ENCODE results near the gene GYPE.
"Not testable (repeated sequence)": the region's sequence is repeated elsewhere in the genome, so short reads cannot be mapped to it uniquely, and the experiment has no call there.

GYPE gene

GRCh38 chr4:143905440-143905839 is at the start of gene GYPE:
Gene GYPE (minus strand): TSS chr4:143905559. CDS start chr4:143905507, 52 bp downstream.
- not testable (repeated sequence) for DNase-seq

GRCh38 chr4:143951458-143951972 is 46.2 kb upstream of the GYPE start:
- DNase-seq, result not testable (repeated sequence)

GRCh38 chr4:143950967-143951366 is 45.6 kb upstream of the GYPE start:
- DNase-seq, result not testable (repeated sequence)

GRCh38 chr4:143950185-143950584 is 44.8 kb upstream of the GYPE start:
- DNase-seq, result not testable (repeated sequence)

- not testable (repeated sequence) for DNase-seq
Observed at GRCh38 chr4:143947493-143947892, 42.1 kb upstream of the GYPE start.

GRCh38 chr4:143940708-143941107 is 35.3 kb upstream of the GYPE start:
- DNase-seq, result not testable (repeated sequence)

- no peak for DNase-seq
Observed at GRCh38 chr4:143939528-143939927, 34.2 kb upstream of the GYPE start.

GRCh38 chr4:143938890-143939289 is 33.5 kb upstream of the GYPE start:
- not testable (repeated sequence) for DNase-seq

- DNase-seq, result no peak
Observed at GRCh38 chr4:143921181-143921580, 15.8 kb upstream of the GYPE start.

GRCh38 chr4:143916485-143916884 is 11.1 kb upstream of the GYPE start:
- DNase-seq, result not testable (repeated sequence)

- DNase-seq, result not testable (repeated sequence)
Observed at GRCh38 chr4:143912478-143912877, 7.1 kb upstream of the GYPE start.

GRCh38 chr4:143911528-143912417 is 6.4 kb upstream of the GYPE start:
- DNase-seq, result not testable (repeated sequence)

GRCh38 chr4:143910906-143911305 is 5.5 kb upstream of the GYPE start:
- DNase-seq, result not testable (repeated sequence)

GRCh38 chr4:143907811-143908210 is 2.5 kb upstream of the GYPE start:
- not testable (repeated sequence) for DNase-seq

GRCh38 chr4:143904431-143904830 is 928 bp downstream of the GYPE start:
- DNase-seq, result not testable (repeated sequence)

- not testable (repeated sequence) for DNase-seq
Observed at GRCh38 chr4:143890323-143890722, 15.0 kb downstream of the GYPE start.

GRCh38 chr4:143888189-143888588 is 17.2 kb downstream of the GYPE start:
- DNase-seq, result not testable (repeated sequence)

GRCh38 chr4:143884965-143885364 is 20.4 kb downstream of the GYPE start:
- not testable (repeated sequence) for DNase-seq

- no peak for DNase-seq
Observed at GRCh38 chr4:143883529-143883928, 21.8 kb downstream of the GYPE start.

- no peak for DNase-seq
Observed at GRCh38 chr4:143882892-143883291, 22.5 kb downstream of the GYPE start.

GRCh38 chr4:143879561-143879960 is 25.8 kb downstream of the GYPE start:
- not testable (repeated sequence) for DNase-seq

GRCh38 chr4:143875357-143875756 is 30.0 kb downstream of the GYPE start:
- DNase-seq, result not testable (repeated sequence)

- DNase-seq, result not testable (repeated sequence)
Observed at GRCh38 chr4:143870523-143871268, 34.7 kb downstream of the GYPE start.
